Thoracic aorta (tissue), 2 donors: ENCODE measurements around the gene CEP95. TPM values are rescaled to one million over a fixed set of nuclear protein-coding genes. Genes with fewer than 3 reads are reported as not detected.

Source experiments
- ATAC-seq: fragments of 150-250 bp; one replicate; pipeline ENCODE4 v1.8.0; 2017; ENCODE audit warnings: low read depth; ENCODE audit not compliant: insufficient number of reproducible peaks, low FRiP score
- DNase-seq: peaks from one replicate; pipeline ENCODE4 v3.0.0-alpha.2; 2020; ENCODE audit warnings: low spot score
- H3K27ac ChIP-seq, 2 donors: fragments of 200-600 bp; sonication (generic); 1 replicate in 1 of 2; 2 replicates in 1 of 2; pipeline ENCODE4 v1.5.1; 2016; ENCODE audit warnings: mild to moderate bottlenecking in 2 of 2, moderate library complexity in 2 of 2
- H3K27me3 ChIP-seq: fragments of 200-600 bp; sonication (generic); replicated peaks from 2 replicates; pipeline ENCODE4 v1.6.0; 2016; ENCODE audit warnings: mild to moderate bottlenecking; ENCODE audit not compliant: insufficient read depth
- H3K36me3 ChIP-seq: fragments of 200-600 bp; sonication (generic); one replicate; pipeline ENCODE4 v1.5.1; 2016
- H3K4me1 ChIP-seq, 2 donors: fragments of 200-600 bp; sonication (generic); 1 replicate in 1 of 2; 2 replicates in 1 of 2; pipeline versions ENCODE4 v1.5.1 to v1.6.0; 2016; ENCODE audit warnings: low read depth in 2 of 2, mild to moderate bottlenecking in 1 of 2; ENCODE audit not compliant: control insufficient read depth in 1 of 2
- H3K4me3 ChIP-seq: fragments of 200-600 bp; sonication (generic); 2 replicates; pipeline ENCODE4 v1.5.1; 2016; ENCODE audit warnings: mild to moderate bottlenecking
- H3K9me3 ChIP-seq: fragments of 200-600 bp; sonication (generic); 2 replicates; pipeline ENCODE4 v1.5.1; 2016
- CTCF ChIP-seq: fragments of 200-600 bp; sonication (generic); IDR thresholded peaks from one replicate; pipeline ENCODE4 v1.5.1; 2019; ENCODE audit warnings: antibody characterized with exemption
- total RNA-seq, 2 donors: library from RNA; depleted of rRNA; stranded (reverse); fragments of >200 nt; gene quantifications; one replicate each; pipeline versions ENCODE4 v1.1.0 to v1.2.3, GENCODE V29; 2016

Gene CEP95
- total RNA-seq, 2 donors from 2014 or later, result 39.2 to 65.1 TPM

- ATAC-seq (peak; percentile 69), DNase-seq (peak; percentile 88)
- H3K27me3 ChIP-seq, result no peaks in the 10 kb centered on the region
- H3K4me1 ChIP-seq, result peaks cover 40 to 53% of the 10 kb centered on the region in 2 donors
- H3K4me3 ChIP-seq, result peak within 1 kb of the TSS; percentile 91
- H3K36me3 ChIP-seq, result peaks cover 39% of the 10 kb centered on the region
- H3K27ac ChIP-seq, result peak within 1 kb of the TSS; percentile 100
- no peaks in the 10 kb centered on the region for H3K9me3 ChIP-seq
- TF ChIP-seq CTCF, result no peak
Observed at GRCh38 chr17:64506201-64506575, 589 bp upstream of the CEP95 start, which contains the start of gene DDX5. Gene DDX5, minus strand, starts transcription at chr17:64506289. Its CDS starts 170 bp downstream, at chr17:64506119.

DNA sequence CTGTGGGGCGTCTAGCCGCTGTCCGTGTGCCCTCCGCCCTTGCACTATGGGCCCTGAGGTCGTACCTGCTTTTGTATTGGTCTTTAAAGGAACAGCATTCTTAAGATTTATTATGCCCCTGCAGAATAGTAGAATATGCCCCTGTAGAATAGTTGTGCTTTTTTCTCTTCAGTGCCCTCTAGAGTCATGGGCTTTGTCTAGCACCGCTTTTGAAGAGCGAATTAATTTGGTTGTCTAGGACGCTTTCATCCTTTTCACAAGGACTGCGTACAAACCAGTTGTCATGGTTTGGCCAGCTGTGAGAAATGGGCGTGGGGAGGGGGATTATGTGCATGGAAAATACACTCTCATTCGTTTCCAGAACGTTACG is 621 bp downstream of the CEP95 start:
- TF ChIP-seq CTCF, result peak; percentile 33
- Histone ChIP-seq H3K9me3 (no peaks in the 10 kb centered on the region), H3K27me3 (no peaks in the 10 kb centered on the region), H3K4me3 (peak overlapping the region; percentile 91), H3K4me1 (peaks cover 34 to 41% of the 10 kb centered on the region in 2 donors), H3K36me3 (peaks cover 36% of the 10 kb centered on the region), H3K27ac (peak overlapping the region; percentile 100)
- no peak for DNase-seq
- no peak for ATAC-seq

GRCh38 chr17:64508683-64509082 is 1.9 kb downstream of the CEP95 start:
- ATAC-seq, result no peak
- no peaks in the 10 kb centered on the region for H3K9me3 ChIP-seq
- no peak for DNase-seq
- H3K4me3 ChIP-seq, result no peak overlapping the region
- no peak overlapping the region for H3K27ac ChIP-seq
- H3K36me3 ChIP-seq, result peaks cover 23% of the 10 kb centered on the region
- H3K27me3 ChIP-seq, result no peaks in the 10 kb centered on the region
- TF ChIP-seq CTCF, result no peak
- H3K4me1 ChIP-seq, result peaks cover 22 to 28% of the 10 kb centered on the region in 2 donors

DNA sequence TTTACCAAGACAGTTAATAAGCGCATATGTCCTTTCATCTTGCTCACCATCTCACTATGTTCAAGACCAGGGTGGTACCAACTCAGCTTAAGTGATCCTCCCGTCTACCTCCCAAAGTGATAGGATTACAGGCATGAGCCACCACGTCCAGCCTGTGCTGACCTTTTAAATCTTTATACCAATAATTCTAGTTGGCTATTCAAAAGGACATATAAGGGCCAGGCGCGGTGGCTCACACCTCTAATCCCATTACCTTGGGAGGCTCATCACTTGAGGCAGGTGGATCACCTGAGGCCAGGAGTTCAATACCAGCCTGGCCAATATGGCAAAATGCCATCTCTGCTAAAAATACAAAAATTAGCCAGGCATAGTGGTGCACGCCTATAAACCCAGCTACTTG is 2.4 kb downstream of the CEP95 start:
- Histone ChIP-seq H3K4me1 (peaks cover 18 to 23% of the 10 kb centered on the region in 2 donors), H3K36me3 (peaks cover 19% of the 10 kb centered on the region), H3K9me3 (no peaks in the 10 kb centered on the region), H3K4me3 (no peak overlapping the region), H3K27ac (no peak overlapping the region), H3K27me3 (no peaks in the 10 kb centered on the region)
- DNase-seq, result no peak
- TF ChIP-seq CTCF, result no peak
- ATAC-seq, result no peak

GRCh38 chr17:64515419-64515818 is 8.6 kb downstream of the CEP95 start:
- TF ChIP-seq CTCF, result no peak
- H3K4me1 ChIP-seq, result no peaks in the 10 kb centered on the region
- H3K36me3 ChIP-seq, result peaks cover 44% of the 10 kb centered on the region
- no peak overlapping the region for H3K4me3 ChIP-seq
- no peaks in the 10 kb centered on the region for H3K27me3 ChIP-seq
- no peak overlapping the region for H3K27ac ChIP-seq
- DNase-seq (no peak), ATAC-seq (no peak)
- no peaks in the 10 kb centered on the region for H3K9me3 ChIP-seq
